ENCODE data around the gene CEP162.

- TF ChIP-seq POLR2A (IDR thresholded peaks at IDR 0.05; ENCODE audit: low read depth) (no peak), CTCF (IDR thresholded peaks at IDR 0.05) (no peak)
Observed at GRCh38 chr6:84103029-84103428, 124.4 kb downstream of the CEP162 start.
